ENCODE results near the gene STK32A.

STK32A gene

GRCh38 chr5:147391781-147392180 is 157.0 kb downstream of the STK32A start:
- DNase-seq (ENCODE audit: low read depth in 2 of 2), result no peak

- no peak for DNase-seq (ENCODE audit: low read depth in 2 of 2)
Measured at GRCh38 chr5:147393874-147394672, 159.2 kb downstream of the STK32A start.

GRCh38 chr5:147396070-147396823 is 161.4 kb downstream of the STK32A start:
- DNase-seq (ENCODE audit: low read depth in 2 of 2), result no peak

- DNase-seq (ENCODE audit: low read depth in 2 of 2), result no peak
Measured at GRCh38 chr5:147397616-147398015, 162.8 kb downstream of the STK32A start.

GRCh38 chr5:147398860-147399259 is 164.0 kb downstream of the STK32A start:
- no peak for DNase-seq (ENCODE audit: low read depth in 2 of 2)

GRCh38 chr5:147400126-147400809 is 165.4 kb downstream of the STK32A start:
- DNase-seq (ENCODE audit: low read depth in 2 of 2), result no peak

- DNase-seq (ENCODE audit: low read depth in 2 of 2), result no peak
Measured at GRCh38 chr5:147400881-147401280, 166.1 kb downstream of the STK32A start.

GRCh38 chr5:147403651-147404640 is 169.1 kb downstream of the STK32A start:
- no peak for DNase-seq (ENCODE audit: low read depth in 2 of 2)

GRCh38 chr5:147404706-147405105 is 169.9 kb downstream of the STK32A start:
- no peak for DNase-seq (ENCODE audit: low read depth in 2 of 2)

- DNase-seq (ENCODE audit: low read depth in 2 of 2), result no peak
Measured at GRCh38 chr5:147406636-147407035, 171.8 kb downstream of the STK32A start.

GRCh38 chr5:147407094-147407681 is 172.4 kb downstream of the STK32A start:
- DNase-seq (ENCODE audit: low read depth in 2 of 2), result no peak

GRCh38 chr5:147408980-147409379 is 174.2 kb downstream of the STK32A start:
- DNase-seq (ENCODE audit: low read depth in 2 of 2), result no peak

GRCh38 chr5:147410496-147411358 is 175.9 kb downstream of the STK32A start:
- no peak for DNase-seq (ENCODE audit: low read depth in 2 of 2)

- DNase-seq (ENCODE audit: low read depth in 2 of 2), result no peak
Measured at GRCh38 chr5:147411359-147412319, 176.8 kb downstream of the STK32A start.

GRCh38 chr5:147412561-147412960 is 177.7 kb downstream of the STK32A start:
- DNase-seq (ENCODE audit: low read depth in 2 of 2), result no peak

GRCh38 chr5:147413266-147413665 is 178.4 kb downstream of the STK32A start:
- no peak for DNase-seq (ENCODE audit: low read depth in 2 of 2)

- no peak for DNase-seq (ENCODE audit: low read depth in 2 of 2)
Measured at GRCh38 chr5:147415651-147416050, 180.8 kb downstream of the STK32A start.

GRCh38 chr5:147417135-147417813 is 182.4 kb downstream of the STK32A start:
- no peak for DNase-seq (ENCODE audit: low read depth in 2 of 2)
